Measurements from ENCODE around the gene SLFN13. TPM values are rescaled to one million over a fixed set of nuclear protein-coding genes. Genes with fewer than 3 reads are reported as not detected.
A peak's percentile ranks its signal among the peaks of the same experiment; 100 is the strongest.

Gene SLFN13
- total RNA-seq, 1 experiment from 2014 or later: 1.7 TPM

DNA sequence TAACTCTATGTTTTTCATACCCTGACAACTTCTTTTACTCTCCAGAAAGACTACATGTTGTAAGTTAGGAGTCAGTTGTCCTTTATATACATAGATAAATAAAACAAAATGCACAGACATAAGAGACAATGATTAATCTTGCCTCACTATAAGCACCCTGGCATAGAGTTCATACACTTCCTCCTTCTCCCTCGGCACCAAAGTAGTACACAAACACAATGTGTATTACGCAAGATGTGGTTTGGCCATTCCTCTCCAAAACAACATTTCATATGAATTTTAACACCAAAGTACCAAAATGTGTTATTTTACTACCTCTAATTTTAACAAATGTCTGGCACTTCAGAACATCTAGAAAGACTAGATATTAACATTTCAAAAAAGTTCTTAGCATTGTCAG is 57.9 kb downstream of the SLFN13 start:
- no peaks in the 10 kb centered on the region for H3K36me3 Mint-ChIP-seq (ENCODE audit: insufficient read depth, unreplicated experiment)
- DNase-seq (ENCODE audit: unreplicated experiment): peak; percentile 41
- BruUV-seq (replicated peaks): no TSS peak
- peaks cover 5% of the 10 kb centered on the region for H3K4me1 Mint-ChIP-seq (ENCODE audit: insufficient read depth, unreplicated experiment)
- peaks cover 31% of the 10 kb centered on the region for H3K27me3 Mint-ChIP-seq (ENCODE audit: insufficient read depth, unreplicated experiment)
- TF ChIP-seq, protein P1, sequence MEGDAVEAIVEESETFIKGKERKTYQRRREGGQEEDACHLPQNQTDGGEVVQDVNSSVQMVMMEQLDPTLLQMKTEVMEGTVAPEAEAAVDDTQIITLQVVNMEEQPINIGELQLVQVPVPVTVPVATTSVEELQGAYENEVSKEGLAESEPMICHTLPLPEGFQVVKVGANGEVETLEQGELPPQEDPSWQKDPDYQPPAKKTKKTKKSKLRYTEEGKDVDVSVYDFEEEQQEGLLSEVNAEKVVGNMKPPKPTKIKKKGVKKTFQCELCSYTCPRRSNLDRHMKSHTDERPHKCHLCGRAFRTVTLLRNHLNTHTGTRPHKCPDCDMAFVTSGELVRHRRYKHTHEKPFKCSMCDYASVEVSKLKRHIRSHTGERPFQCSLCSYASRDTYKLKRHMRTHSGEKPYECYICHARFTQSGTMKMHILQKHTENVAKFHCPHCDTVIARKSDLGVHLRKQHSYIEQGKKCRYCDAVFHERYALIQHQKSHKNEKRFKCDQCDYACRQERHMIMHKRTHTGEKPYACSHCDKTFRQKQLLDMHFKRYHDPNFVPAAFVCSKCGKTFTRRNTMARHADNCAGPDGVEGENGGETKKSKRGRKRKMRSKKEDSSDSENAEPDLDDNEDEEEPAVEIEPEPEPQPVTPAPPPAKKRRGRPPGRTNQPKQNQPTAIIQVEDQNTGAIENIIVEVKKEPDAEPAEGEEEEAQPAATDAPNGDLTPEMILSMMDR (IDR thresholded peaks at IDR 0.05; ENCODE audit: unreplicated experiment): no peak
- no peaks in the 10 kb centered on the region for H3K9me3 Mint-ChIP-seq (ENCODE audit: unreplicated experiment)
- CTCF ChIA-PET: interaction anchor here (0.5 kb wide), 1 partner anchor 130 kb away, joined by 3 read pairs; no protein-coding TSS in a partner anchor
- no peak overlapping the region for H3K4me3 Mint-ChIP-seq (ENCODE audit: unreplicated experiment)
- intact Hi-C loops (cut with micrococcal nuclease): no loop called here
- H3K27ac Mint-ChIP-seq (ENCODE audit: low read depth, unreplicated experiment): no peak overlapping the region
- POLR2A ChIA-PET: no interaction called here

DNA sequence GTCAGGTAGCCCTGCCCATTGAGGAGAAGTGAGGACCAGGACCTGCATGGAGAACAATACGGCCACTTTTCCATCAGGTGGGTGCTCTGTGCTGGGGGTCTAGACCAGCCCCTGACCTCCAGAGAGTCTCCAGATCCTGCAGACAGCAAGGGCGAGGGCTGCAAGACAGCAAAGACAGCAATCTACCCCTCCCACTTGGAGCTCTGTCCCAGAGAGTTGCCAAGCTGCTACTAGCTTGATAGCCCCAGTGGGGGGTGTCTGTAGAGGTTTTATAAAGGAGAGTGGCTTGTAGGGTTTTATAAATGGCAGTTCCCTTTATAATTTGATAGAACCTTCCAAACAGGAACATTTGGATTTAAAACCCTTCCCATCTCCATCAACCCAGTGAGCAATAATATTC is 58.4 kb downstream of the SLFN13 start:
- Mint-ChIP-seq H3K36me3 (ENCODE audit: insufficient read depth, unreplicated experiment) (no peaks in the 10 kb centered on the region), H3K4me1 (ENCODE audit: insufficient read depth, unreplicated experiment) (peaks cover 5% of the 10 kb centered on the region), H3K27me3 (ENCODE audit: insufficient read depth, unreplicated experiment) (peaks cover 31% of the 10 kb centered on the region), H3K27ac (ENCODE audit: low read depth, unreplicated experiment) (no peak overlapping the region), H3K9me3 (ENCODE audit: unreplicated experiment) (no peaks in the 10 kb centered on the region), H3K4me3 (ENCODE audit: unreplicated experiment) (no peak overlapping the region)
- no TSS peak for BruUV-seq (replicated peaks)
- TF ChIP-seq, protein P1 (IDR thresholded peaks at IDR 0.05; ENCODE audit: unreplicated experiment): no peak
- intact Hi-C loops (cut with micrococcal nuclease): no loop called here
- CTCF ChIA-PET: interaction anchor here (0.5 kb wide), 1 partner anchor 130 kb away, joined by 3 read pairs; no protein-coding TSS in a partner anchor
- no peak for DNase-seq (ENCODE audit: unreplicated experiment)
- POLR2A ChIA-PET: no interaction called here

DNA sequence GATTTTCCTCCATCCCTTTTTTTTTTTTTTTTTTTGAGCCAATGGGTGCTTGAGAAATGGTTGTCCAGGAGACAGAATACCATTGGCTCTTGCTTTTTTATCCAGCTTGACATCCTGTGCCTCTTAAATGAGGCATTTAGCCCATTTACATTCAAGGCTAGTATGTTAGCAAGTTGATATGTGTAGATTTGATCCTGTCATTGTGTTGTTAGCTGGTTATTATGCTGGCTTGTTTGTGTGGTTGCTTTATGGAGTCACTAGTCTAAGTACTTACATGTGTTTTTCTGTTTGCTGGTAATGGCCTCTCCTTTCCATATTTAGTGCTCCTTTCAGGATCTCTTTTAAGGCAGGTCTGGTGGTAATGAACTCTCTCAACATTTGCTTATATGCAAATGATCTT is 61.1 kb downstream of the SLFN13 start:
- H3K4me1 Mint-ChIP-seq (ENCODE audit: insufficient read depth, unreplicated experiment): peaks cover 5% of the 10 kb centered on the region
- intact Hi-C loops (cut with micrococcal nuclease): no loop called here
- TF ChIP-seq, protein P1 (IDR thresholded peaks at IDR 0.05; ENCODE audit: unreplicated experiment): no peak
- peaks cover 35% of the 10 kb centered on the region for H3K27me3 Mint-ChIP-seq (ENCODE audit: insufficient read depth, unreplicated experiment)
- no TSS peak for BruUV-seq (replicated peaks)
- H3K27ac Mint-ChIP-seq (ENCODE audit: low read depth, unreplicated experiment): no peak overlapping the region
- H3K36me3 Mint-ChIP-seq (ENCODE audit: insufficient read depth, unreplicated experiment): no peaks in the 10 kb centered on the region
- no peak overlapping the region for H3K4me3 Mint-ChIP-seq (ENCODE audit: unreplicated experiment)
- H3K9me3 Mint-ChIP-seq (ENCODE audit: unreplicated experiment): no peaks in the 10 kb centered on the region
- ChIA-PET POLR2A (no interaction called here), CTCF (no interaction called here)
- DNase-seq (ENCODE audit: unreplicated experiment): no peak

Other genes with a start within 250 kb of the SLFN13 start
- gene SLFN5, start 205.7 kb downstream of the SLFN13 start, total RNA-seq (2022): 133 and 205 TPM in 2 replicates
- not detected in 2 replicates for gene SLFN11, start 75.1 kb downstream of the SLFN13 start, total RNA-seq (2022)
- gene SLFN12, start 16.3 kb downstream of the SLFN13 start, total RNA-seq (2022): 6.3 and 8.0 TPM in 2 replicates
- gene SLFN12L, start 88.9 kb upstream of the SLFN13 start, total RNA-seq (2022): 0.34 and 0.35 TPM in 2 replicates
- gene SLFN14, start 112.1 kb upstream of the SLFN13 start, total RNA-seq (2022): not detected in 2 replicates
- 5.8 and 6.8 TPM in 2 replicates for gene PEX12, start 129.8 kb upstream of the SLFN13 start, total RNA-seq (2022)
- gene AP2B1, start 138.6 kb upstream of the SLFN13 start, total RNA-seq (2022): 227 and 229 TPM in 2 replicates

Measured in MCF 10A (cell line).